Measurements from ENCODE around the gene SH3PXD2A. TPM values are rescaled to one million over a fixed set of nuclear protein-coding genes. Genes with fewer than 3 reads are reported as not detected.

The SH3PXD2A gene
- total and polyA plus RNA-seq, 10 of the 15 experiments (the other 5 are each of a cell fraction or from before 2014, with no cell fraction given) = 0.63 to 14.0 (median 4.4) TPM

- TF ChIP-seq IKZF1 (conservative IDR thresholded peaks at IDR 0.05) (no peak), NR2C1 (IDR thresholded peaks at IDR 0.05) (no peak), NR2C2 (IDR thresholded peaks at IDR 0.05; ENCODE audit: borderline replicate concordance, control insufficient read depth, insufficient read length, low read depth) (no peak), ZNF592 (IDR thresholded peaks at IDR 0.05) (no peak), SP1 (IDR thresholded peaks at IDR 0.05; ENCODE audit: low read depth, low read length) (no peak)
These were observed 207.1 kb downstream of the SH3PXD2A start (continued) for GRCh38 chr10:103648251-103648635.

GRCh38 chr10:103646304-103646703, 209.1 kb downstream of the SH3PXD2A start:
- DNase-seq (ENCODE audit: low read depth, low spot score) = no peak
- no peak overlapping the region for H3K4me2 ChIP-seq (ENCODE audit: control insufficient read depth, insufficient read depth)
- no peaks in the 10 kb centered on the region; the same call in 1 of the 2 replicates for H3K79me2 ChIP-seq (ENCODE audit: control insufficient read depth, insufficient read depth, low read length)
- no peak overlapping the region for H3K9ac ChIP-seq (ENCODE audit: control insufficient read depth, insufficient read depth, low read length)
- ChIA-PET SMC1A (ENCODE audit: uncharacterized antibody, unreplicated experiment) (interaction anchor here (0.8 to 1.5 kb wide), 2 partner anchors 10 to 21 kb away, joined by 3 to 5 read pairs; no protein-coding TSS in a partner anchor), CTCF (interaction anchor here (1.0 kb wide), 1 partner anchor 20 kb away, joined by 3 read pairs; no protein-coding TSS in a partner anchor), RAD21 (ENCODE audit: unreplicated experiment) (no interaction called here), POLR2A (interaction anchor here (0.6 kb wide), 1 partner anchor 392 kb away, joined by 3 read pairs; no protein-coding TSS in a partner anchor)
- no peak for FAIRE-seq
- peaks cover 9 to 18% of the 10 kb centered on the region in 2 experiments; a peak in 3 of 4 replicates for H3K36me3 ChIP-seq (ENCODE audit: control insufficient read depth in 2 of 2, insufficient read depth in 2 of 2, low read length in 1 of 2)
- WGBS (ENCODE audit: insufficient coverage, insufficient replicate concordance, low lambda C conversion rate, missing lambda C conversion rate) = 100% methylated on average over 3 of the region's 3 CpGs
- no peaks in the 10 kb centered on the region for H3K27me3 ChIP-seq (replicated peaks in 1 of 2; ENCODE audit: control insufficient read depth in 2 of 2, insufficient read depth in 2 of 2, low read length in 1 of 2)
- intact Hi-C loops (cut with micrococcal nuclease; ENCODE audit: unreplicated experiment) = no loop called here
- no peak overlapping the region for H2AFZ ChIP-seq (ENCODE audit: control insufficient read depth, low read depth, low read length)
- in situ Hi-C loops (cut with MboI) = no loop called here
- H3K27ac ChIP-seq (ENCODE audit: control insufficient read depth, insufficient read depth) = no peak overlapping the region
- H3K4me3 ChIP-seq = no peak overlapping the region
- H3K4me1 ChIP-seq (ENCODE audit: control insufficient read depth, insufficient read depth, low read length) = no peaks in the 10 kb centered on the region
- 0 out of 3 replicates have a peak, but pooled peaks have one; percentile 20 for ATAC-seq
- no TSS peak for BruUV-seq (replicated peaks)
- peaks cover 4% of the 10 kb centered on the region; the same call in 1 of the 2 replicates for H4K20me1 ChIP-seq (ENCODE audit: control insufficient read depth, insufficient read depth)
- no peaks in the 10 kb centered on the region for H3K9me3 ChIP-seq (replicated peaks; ENCODE audit: control insufficient read depth, insufficient read depth, low read length)
- TF ChIP-seq HSF1 (IDR thresholded peaks at IDR 0.05; ENCODE audit: low read depth, low read length) (no peak), SMARCA5 (IDR thresholded peaks at IDR 0.05) (no peak), PKNOX1 (IDR thresholded peaks at IDR 0.05) (peak; percentile 88), KDM1A (IDR thresholded peaks at IDR 0.05; ENCODE audit: borderline replicate concordance) (no peak), CREB1 (IDR thresholded peaks at IDR 0.05; ENCODE audit: low read depth) (no peak), PBX3 (IDR thresholded peaks at IDR 0.05; ENCODE audit: insufficient replicate concordance, low read depth, low read length) (peak; percentile 77), EED (IDR thresholded peaks at IDR 0.05; ENCODE audit: low read depth) (no peak), ZZZ3 (IDR thresholded peaks at IDR 0.05; ENCODE audit: control insufficient read depth, insufficient read length, low read depth) (no peak)

Measured in GM12878 (cell line).